Caco-2 (cell line): Measurements from ENCODE around the gene TAS2R31. TPM values are rescaled to one million over a fixed set of nuclear protein-coding genes. Genes with fewer than 3 reads are reported as not detected.

Source experiments
- Bru-seq: library from RNA; stranded (reverse); fragments of 400-500 nt; gene quantifications from one replicate; lab custom pipeline; 2021; lab: Mats Ljungman, UMichigan
- BruChase-seq, 2 experiments: library from RNA; stranded (reverse); fragments of 400-500 nt; gene quantifications; one replicate each; lab custom pipeline; 2021; lab: Mats Ljungman, UMichigan
- BruUV-seq: library from RNA; stranded (reverse); fragments of 400-500 nt; replicated peaks from 2 replicates; lab custom pipeline; 2021; lab: Mats Ljungman, UMichigan
- CTCF ChIA-PET: fragments of 300-600 bp; sonication (Branson Sonifier 250); formaldehyde crosslinking; loops from one replicate; lab custom pipeline; 2022; ENCODE audit warnings: antibody characterized with exemption; lab: Charles Lee
- POLR2A ChIA-PET: fragments of 300-600 bp; sonication (Branson Sonifier 250); formaldehyde crosslinking; loops from one replicate; lab custom pipeline; 2022; ENCODE audit warnings: antibody characterized with exemption; lab: Charles Lee
- DNase-seq, 2 experiments: peaks; one replicate each; pipeline versions ENCODE4 v3.0.0 to v3.0.0-alpha.2; 2020 to 2022
- H3K27me3 ChIP-seq: replicated peaks from 2 replicates; pipeline ENCODE4 v1.6.0; 2011; ENCODE audit warnings: low read length; ENCODE audit not compliant: control insufficient read depth, insufficient read depth
- H3K36me3 ChIP-seq: 2 replicates; pipeline ENCODE4 v1.5.1; 2011; ENCODE audit warnings: low read length; ENCODE audit not compliant: control insufficient read depth, insufficient read depth
- H3K4me1 ChIP-seq: fragments of 250-450 bp; sonication (Bioruptor Pico); 2 replicates; pipeline ENCODE4 v1.5.1; 2020; ENCODE audit warnings: mild to moderate bottlenecking
- H3K4me3 ChIP-seq: 2 replicates; pipeline ENCODE4 v1.5.1; 2011; ENCODE audit warnings: low read depth, mild to moderate bottlenecking, control low read depth, low read length
- H3K9me3 ChIP-seq: fragments of 250-450 bp; sonication (Bioruptor Pico); 2 replicates; pipeline ENCODE4 v1.5.1; 2020; ENCODE audit warnings: mild to moderate bottlenecking, moderate library complexity
- H3K27ac Mint-ChIP-seq: one replicate; pipeline ENCODE4 v1.8.0; 2022; ENCODE audit warnings: mixed read lengths; ENCODE audit not compliant: unreplicated experiment
- H3K27me3 Mint-ChIP-seq: one replicate; pipeline ENCODE4 v1.8.0; 2022; ENCODE audit warnings: mixed read lengths; ENCODE audit not compliant: insufficient read depth, unreplicated experiment
- H3K36me3 Mint-ChIP-seq: one replicate; pipeline ENCODE4 v1.8.0; 2022; ENCODE audit warnings: mild to moderate bottlenecking, mixed read lengths; ENCODE audit not compliant: insufficient read depth, unreplicated experiment
- H3K4me1 Mint-ChIP-seq: one replicate; pipeline ENCODE4 v1.8.0; 2022; ENCODE audit warnings: low read depth, mixed read lengths; ENCODE audit not compliant: unreplicated experiment
- H3K4me3 Mint-ChIP-seq: one replicate; pipeline ENCODE4 v1.8.0; 2022; ENCODE audit warnings: mild to moderate bottlenecking, moderate library complexity, mixed read lengths; ENCODE audit not compliant: unreplicated experiment
- H3K9me3 Mint-ChIP-seq: one replicate; pipeline ENCODE4 v1.8.0; 2022; ENCODE audit warnings: mixed read lengths; ENCODE audit not compliant: unreplicated experiment
- CTCF ChIP-seq, 2 experiments: fragments of 200-600 bp in 1 of 2; IDR thresholded peaks; 1 replicate in 1 of 2; 2 replicates in 1 of 2; pipeline versions ENCODE4 v1.5.1 to v1.8.0; 2011 to 2022; ENCODE audit warnings: antibody characterized with exemption in 1 of 2, control low read depth in 1 of 2, inconsistent platforms in 1 of 2, low read depth in 1 of 2, low read length in 1 of 2, mild to moderate bottlenecking in 1 of 2, moderate library complexity in 1 of 2; ENCODE audit not compliant: insufficient read depth in 1 of 2, severe bottlenecking in 1 of 2, unreplicated experiment in 1 of 2
- intact Hi-C: fragments of 100-400 bp; cut with micrococcal nuclease; formaldehyde crosslinking; loops from one replicate; pipeline ENCODE4 v1.10.0; 2022; ENCODE audit not compliant: unreplicated experiment
- long read RNA-seq: library from polyadenylated mRNA; stranded (forward); transcript quantifications from one replicate; pipeline ENCODE4 v2.0.0, GENCODE V29; 2022
- total RNA-seq: library from RNA; stranded (reverse); gene quantifications from 2 replicates; pipeline ENCODE4 v1.2.3, GENCODE V29; 2022

Gene TAS2R31, protein sequence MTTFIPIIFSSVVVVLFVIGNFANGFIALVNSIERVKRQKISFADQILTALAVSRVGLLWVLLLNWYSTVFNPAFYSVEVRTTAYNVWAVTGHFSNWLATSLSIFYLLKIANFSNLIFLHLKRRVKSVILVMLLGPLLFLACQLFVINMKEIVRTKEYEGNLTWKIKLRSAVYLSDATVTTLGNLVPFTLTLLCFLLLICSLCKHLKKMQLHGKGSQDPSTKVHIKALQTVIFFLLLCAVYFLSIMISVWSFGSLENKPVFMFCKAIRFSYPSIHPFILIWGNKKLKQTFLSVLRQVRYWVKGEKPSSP
- total RNA-seq: 4.3 and 5.7 TPM in 2 replicates
- percentile 95 among the genes with signal in this experiment for Bru-seq, nascent RNA
- BruChase-seq, experiment 1, labeled RNA remaining after a 2-hour chase: percentile 97 among the genes with signal in this experiment
- percentile 84 among the genes with signal in this experiment for BruChase-seq, experiment 2, labeled RNA remaining after a 6-hour chase
- long read RNA-seq: 0 reads

GRCh38 chr12:11031307-11031706, at the start of gene TAS2R31:
TSS of gene TAS2R31 (minus strand) at chr12:11031407. CDS start at chr12:11031335, 72 bp downstream.
- peaks cover 3% of the 10 kb centered on the region for H3K36me3 ChIP-seq
- no peak within 1 kb of the TSS for H3K4me3 ChIP-seq
- H3K9me3 ChIP-seq: no peaks in the 10 kb centered on the region
- H3K4me1 ChIP-seq: no peaks in the 10 kb centered on the region
- Mint-ChIP-seq H3K27ac (no peak within 1 kb of the TSS), H3K4me3 (no peak within 1 kb of the TSS), H3K36me3 (peaks cover 20% of the 10 kb centered on the region), H3K9me3 (no peaks in the 10 kb centered on the region), H3K27me3 (no peaks in the 10 kb centered on the region), H3K4me1 (no peaks in the 10 kb centered on the region)
- BruUV-seq: no TSS peak
- DNase-seq: no peak
- ChIA-PET CTCF (no interaction called here), POLR2A (no interaction called here)
- intact Hi-C loops: no loop called here
- H3K27me3 ChIP-seq: no peaks in the 10 kb centered on the region
- no peak for TF ChIP-seq CTCF (IDR thresholded peaks at IDR 0.05; ENCODE audit: insufficient read depth in 1 of 2, low read depth in 1 of 2, low read length in 1 of 2, severe bottlenecking in 1 of 2, unreplicated experiment in 1 of 2)

DNA sequence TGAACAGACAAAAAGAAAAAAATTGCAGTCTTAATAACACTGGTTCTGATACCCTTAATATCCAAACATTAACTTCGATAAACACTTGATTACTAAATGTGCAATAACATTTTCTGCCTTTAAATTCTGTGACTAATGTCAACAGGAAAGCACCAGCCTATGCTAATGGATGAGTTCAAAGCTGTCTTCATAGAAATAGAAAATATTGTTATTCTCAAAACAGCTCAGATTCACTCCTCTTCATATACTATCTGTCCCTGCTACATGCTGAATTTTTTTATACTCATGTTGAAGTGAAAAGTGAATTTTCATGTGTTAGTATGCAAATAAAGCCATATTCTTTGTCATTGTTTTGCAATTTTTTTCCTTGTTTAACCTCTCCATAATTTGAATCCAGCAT, 47.0 kb upstream of the TAS2R31 start:
- Mint-ChIP-seq H3K9me3 (peaks cover 10% of the 10 kb centered on the region), H3K27ac (no peak overlapping the region), H3K27me3 (no peaks in the 10 kb centered on the region), H3K36me3 (peaks cover 7% of the 10 kb centered on the region), H3K4me1 (peaks cover 6% of the 10 kb centered on the region), H3K4me3 (no peak overlapping the region)
- H3K4me3 ChIP-seq: no peak overlapping the region
- DNase-seq: no peak
- intact Hi-C loops: no loop called here
- no peaks in the 10 kb centered on the region for H3K4me1 ChIP-seq
- H3K36me3 ChIP-seq: no peaks in the 10 kb centered on the region
- POLR2A ChIA-PET: no interaction called here
- CTCF ChIA-PET: no interaction called here
- no TSS peak for BruUV-seq
- H3K9me3 ChIP-seq: no peaks in the 10 kb centered on the region
- no peaks in the 10 kb centered on the region for H3K27me3 ChIP-seq
- no peak for TF ChIP-seq CTCF (IDR thresholded peaks at IDR 0.05; ENCODE audit: insufficient read depth in 1 of 2, low read depth in 1 of 2, low read length in 1 of 2, severe bottlenecking in 1 of 2, unreplicated experiment in 1 of 2)

GRCh38 chr12:11075642-11076041, 44.4 kb upstream of the TAS2R31 start:
- peaks cover 5% of the 10 kb centered on the region for H3K36me3 Mint-ChIP-seq
- H3K4me1 Mint-ChIP-seq: peaks cover 7% of the 10 kb centered on the region
- intact Hi-C loops: no loop called here
- ChIA-PET CTCF (no interaction called here), POLR2A (no interaction called here)
- peaks cover 2% of the 10 kb centered on the region for H3K9me3 Mint-ChIP-seq
- Histone ChIP-seq H3K36me3 (no peaks in the 10 kb centered on the region), H3K27me3 (no peaks in the 10 kb centered on the region), H3K4me3 (no peak overlapping the region), H3K9me3 (no peaks in the 10 kb centered on the region), H3K4me1 (no peaks in the 10 kb centered on the region)
- no peak for DNase-seq
- no peak overlapping the region for H3K27ac Mint-ChIP-seq
- H3K4me3 Mint-ChIP-seq: no peak overlapping the region
- TF ChIP-seq CTCF (IDR thresholded peaks at IDR 0.05; ENCODE audit: insufficient read depth in 1 of 2, low read depth in 1 of 2, low read length in 1 of 2, severe bottlenecking in 1 of 2, unreplicated experiment in 1 of 2): no peak
- BruUV-seq: no TSS peak
- H3K27me3 Mint-ChIP-seq: no peaks in the 10 kb centered on the region
